Naive thymus-derived CD4-positive, alpha-beta T cell (primary cell): ENCODE results near the gene ATP12A. TPM values are rescaled to one million over a fixed set of nuclear protein-coding genes. Genes with fewer than 3 reads are reported as not detected.

Source experiments
- ATAC-seq: fragments of 150-1000 bp; cut with Tn5 transposase; 2 replicates; pipeline ENCODE4 v1.10.0; 2021; ENCODE audit warnings: mild to moderate bottlenecking, moderate library complexity
- CTCF ChIA-PET: fragments of 350-600 bp; sonication (Branson Sonifier 250); formaldehyde crosslinking; loops from one replicate; lab custom pipeline; 2021; ENCODE audit warnings: antibody characterized with exemption; lab: Charles Lee
- POLR2A ChIA-PET: fragments of 350-600 bp; sonication (Branson Sonifier 250); formaldehyde crosslinking; loops from one replicate; lab custom pipeline; 2021; ENCODE audit warnings: antibody characterized with exemption, inconsistent platforms; lab: Charles Lee
- DNase-seq, 9 donors: peaks; one replicate each; pipeline versions ENCODE4 v3.0.0 to v3.0.0-alpha.2; 2020 to 2022; ENCODE audit warnings: mixed read lengths in 1 of 9
- H3K27ac ChIP-seq: one replicate; pipeline ENCODE4 v1.7.0; 2013; ENCODE audit warnings: mild to moderate bottlenecking, low read depth, low read length, moderate library complexity
- H3K27me3 ChIP-seq, 2 donors: one replicate each; pipeline ENCODE4 v1.7.0; 2013; ENCODE audit warnings: low read length in 2 of 2, mild to moderate bottlenecking in 2 of 2, moderate library complexity in 2 of 2; ENCODE audit not compliant: control insufficient read depth in 2 of 2, insufficient read depth in 2 of 2
- H3K36me3 ChIP-seq, 3 experiments: 1 replicate in 2 of 3; 2 replicates in 1 of 3; pipeline ENCODE4 v1.7.0; 2013; ENCODE audit warnings: low read length in 3 of 3, mild to moderate bottlenecking in 3 of 3, moderate library complexity in 1 of 3; ENCODE audit not compliant: insufficient read depth in 3 of 3, control insufficient read depth in 2 of 3
- H3K4me1 ChIP-seq, 2 donors: one replicate each; pipeline ENCODE4 v1.7.0; 2013; ENCODE audit warnings: low read length in 2 of 2, mild to moderate bottlenecking in 2 of 2, moderate library complexity in 1 of 2; ENCODE audit not compliant: control insufficient read depth in 2 of 2, insufficient read depth in 2 of 2
- H3K4me3 ChIP-seq: 2 replicates; pipeline ENCODE4 v1.7.0; 2013; ENCODE audit warnings: mild to moderate bottlenecking, low read length
- H3K9me3 ChIP-seq, 3 experiments: 1 replicate in 2 of 3; 2 replicates in 1 of 3; pipeline ENCODE4 v1.7.0; 2013; ENCODE audit warnings: low read length in 3 of 3; ENCODE audit not compliant: control insufficient read depth in 2 of 3
- H3K27ac Mint-ChIP-seq, 9 donors: one replicate each; pipeline ENCODE4 v1.8.0; 2020 to 2022; ENCODE audit warnings: mixed read lengths in 9 of 9, mild to moderate bottlenecking in 8 of 9, moderate library complexity in 5 of 9, inconsistent platforms in 2 of 9
- H3K27me3 Mint-ChIP-seq, 5 donors: one replicate each; pipeline ENCODE4 v1.8.0; 2021 to 2022; ENCODE audit warnings: mixed read lengths in 5 of 5, mild to moderate bottlenecking in 1 of 5
- H3K36me3 Mint-ChIP-seq, 5 donors: one replicate each; pipeline ENCODE4 v1.8.0; 2020 to 2022; ENCODE audit warnings: mixed read lengths in 5 of 5, mild to moderate bottlenecking in 3 of 5, inconsistent platforms in 1 of 5
- H3K4me1 Mint-ChIP-seq, 7 donors: one replicate each; pipeline ENCODE4 v1.8.0; 2020 to 2022; ENCODE audit warnings: mixed read lengths in 7 of 7, mild to moderate bottlenecking in 3 of 7, inconsistent platforms in 1 of 7
- H3K4me3 Mint-ChIP-seq, 10 donors: one replicate each; pipeline ENCODE4 v1.8.0; 2020 to 2022; ENCODE audit warnings: mild to moderate bottlenecking in 10 of 10, mixed read lengths in 10 of 10, moderate library complexity in 6 of 10, inconsistent platforms in 2 of 10
- H3K9me3 Mint-ChIP-seq, 11 donors: one replicate each; pipeline ENCODE4 v1.8.0; 2020 to 2022; ENCODE audit warnings: mixed read lengths in 11 of 11, mild to moderate bottlenecking in 4 of 11, inconsistent platforms in 1 of 11, moderate library complexity in 1 of 11
- intact Hi-C, 2 donors: fragments of 100-400 bp; cut with micrococcal nuclease; formaldehyde crosslinking; loops; one replicate each; pipeline ENCODE4 v1.15.1; 2023
- polyA plus RNA-seq, 2 donors: library from polyadenylated mRNA; unstranded; fragments of 300-500 nt; fragmentation: Illumina TruSeq; gene quantifications; one replicate each; pipeline ENCODE4 v1.2.3, GENCODE V29; 2021
- total RNA-seq, 6 experiments: library from RNA in 5 of 6; stranded (reverse) in 5 of 6; gene quantifications; 1 replicate in 5 of 6; 2 replicates in 1 of 6; pipeline ENCODE4 v1.2.3 and lab custom pipeline; 2021 to 2026

The ATP12A gene
- total and polyA plus RNA-seq, 7 experiments from 2014 or later = 0.39 TPM; not detected in 6

GRCh38 chr13:24678151-24678550 lies 2.1 kb upstream of the ATP12A start:
- Histone ChIP-seq H3K36me3 (no peaks in the 10 kb centered on the region), H3K27ac (no peak overlapping the region), H3K9me3 (no peaks in the 10 kb centered on the region), H3K4me1 (peaks cover 0 to 6% of the 10 kb centered on the region in 2 donors), H3K27me3 (peaks cover 4 to 14% of the 10 kb centered on the region in 2 donors), H3K4me3 (no peak overlapping the region)
- Mint-ChIP-seq H3K27ac (no peak overlapping the region), H3K36me3 (no peaks in the 10 kb centered on the region), H3K27me3 (peaks cover 42 to 56% (median 44%) of the 10 kb centered on the region in 5 donors), H3K9me3 (peaks cover 0 to 1% (median 0%) of the 10 kb centered on the region in 11 donors), H3K4me1 (peaks cover 2 to 16% (median 5%) of the 10 kb centered on the region in 7 donors), H3K4me3 (no peak overlapping the region)
- ATAC-seq (no peak), DNase-seq (no peak)
- CTCF ChIA-PET = no interaction called here
- POLR2A ChIA-PET = interaction anchor here (0.6 kb wide), 1 partner anchor 67 kb away, joined by 7 read pairs; no protein-coding TSS in a partner anchor
- intact Hi-C loops = no loop called here

DNA sequence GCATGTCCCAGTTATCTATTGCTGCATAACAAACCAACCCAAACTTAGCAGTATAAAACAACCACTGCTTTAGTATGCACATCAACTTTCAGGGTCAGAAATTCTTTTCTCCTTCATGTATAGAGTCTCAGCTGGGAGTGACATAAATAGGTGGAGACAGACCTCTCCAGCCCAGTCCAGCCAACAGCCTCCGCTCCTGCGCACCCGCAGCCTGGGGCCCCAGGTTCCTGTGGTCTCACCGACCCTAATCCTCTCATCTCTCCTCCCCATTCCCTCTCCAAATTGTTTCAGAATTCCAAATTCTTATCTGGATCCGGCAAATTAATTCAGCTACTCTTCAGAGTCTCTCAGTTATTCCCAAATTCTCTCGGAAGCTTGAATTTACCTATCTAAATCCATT lies 522 bp upstream of the ATP12A start:
- H3K4me1 Mint-ChIP-seq = peaks cover 11 to 30% (median 19%) of the 10 kb centered on the region in 7 donors
- peaks cover 39 to 47% (median 42%) of the 10 kb centered on the region in 5 donors for H3K27me3 Mint-ChIP-seq
- intact Hi-C loops = loop anchor here in 1 of 2 donors (5.0 kb wide), 3 partner anchors 167 to 318 kb away; partner anchors contain the start of gene PARP4
- peak overlapping the region; percentile 16 to 72 (median 52) for H3K4me3 Mint-ChIP-seq
- H3K9me3 ChIP-seq = no peaks in the 10 kb centered on the region
- H3K27me3 ChIP-seq = peaks cover 4 to 14% of the 10 kb centered on the region in 2 donors
- H3K27ac ChIP-seq = no peak overlapping the region
- DNase-seq (no peak), ATAC-seq (no peak)
- ChIA-PET POLR2A (no interaction called here), CTCF (interaction anchor here (0.6 to 0.8 kb wide), 2 partner anchors 9 to 62 kb away, joined by 3 read pairs; no protein-coding TSS in a partner anchor)
- no peak overlapping the region for H3K27ac Mint-ChIP-seq
- no peaks in the 10 kb centered on the region for H3K36me3 ChIP-seq
- H3K4me3 ChIP-seq = no peak overlapping the region
- H3K36me3 Mint-ChIP-seq = no peaks in the 10 kb centered on the region
- peaks cover 0 to 1% (median 0%) of the 10 kb centered on the region in 11 donors for H3K9me3 Mint-ChIP-seq
- peaks cover 8 to 19% of the 10 kb centered on the region in 2 donors for H3K4me1 ChIP-seq

- H3K4me1 ChIP-seq = peaks cover 15 to 30% of the 10 kb centered on the region in 2 donors
- ChIA-PET CTCF (interaction anchor here (1.1 kb wide), 1 partner anchor 42 kb away, joined by 3 read pairs; no protein-coding TSS in a partner anchor), POLR2A (interaction anchor here (1.1 kb wide), 1 partner anchor 10 kb away, joined by 3 read pairs; no protein-coding TSS in a partner anchor)
- no peaks in the 10 kb centered on the region for H3K36me3 Mint-ChIP-seq
- peak overlapping the region in 7 of 10 donors; percentile 32 to 60 (median 45) for H3K4me3 Mint-ChIP-seq
- peaks cover 22 to 43% (median 30%) of the 10 kb centered on the region in 7 donors for H3K4me1 Mint-ChIP-seq
- DNase-seq (no peak), ATAC-seq (no peak)
- no peaks in the 10 kb centered on the region for H3K9me3 ChIP-seq
- H3K4me3 ChIP-seq = peak overlapping the region; percentile 31
- intact Hi-C loops = loop anchor here in 1 of 2 donors (5.0 kb wide), 3 partner anchors 169 to 316 kb away; partner anchors contain the start of gene PARP4
- H3K27me3 ChIP-seq = peaks cover 4 to 14% of the 10 kb centered on the region in 2 donors
- peaks cover 37 to 57% (median 43%) of the 10 kb centered on the region in 5 donors for H3K27me3 Mint-ChIP-seq
- no peaks in the 10 kb centered on the region for H3K36me3 ChIP-seq
- no peak overlapping the region for H3K27ac ChIP-seq
- peaks cover 0 to 1% (median 0%) of the 10 kb centered on the region in 11 donors for H3K9me3 Mint-ChIP-seq
- no peak overlapping the region for H3K27ac Mint-ChIP-seq
Observed at GRCh38 chr13:24680921-24681604, 855 bp downstream of the ATP12A start.

GRCh38 chr13:24681930-24682329 lies 1.7 kb downstream of the ATP12A start:
- H3K27me3 ChIP-seq = peaks cover 4 to 14% of the 10 kb centered on the region in 2 donors
- POLR2A ChIA-PET = interaction anchor here (1.1 kb wide), 1 partner anchor 9 kb away, joined by 3 read pairs; no protein-coding TSS in a partner anchor
- Mint-ChIP-seq H3K36me3 (no peaks in the 10 kb centered on the region), H3K27me3 (peaks cover 30 to 58% (median 43%) of the 10 kb centered on the region in 5 donors), H3K27ac (peak overlapping the region in 3 of 9 donors; percentile 2 to 72 (median 71)), H3K9me3 (peaks cover 0 to 1% (median 0%) of the 10 kb centered on the region in 11 donors), H3K4me1 (peaks cover 22 to 43% (median 30%) of the 10 kb centered on the region in 7 donors), H3K4me3 (peak overlapping the region in 6 of 10 donors; percentile 23 to 69 (median 32))
- no peaks in the 10 kb centered on the region for H3K9me3 ChIP-seq
- H3K4me1 ChIP-seq = peaks cover 15 to 30% of the 10 kb centered on the region in 2 donors
- DNase-seq = no peak
- no peaks in the 10 kb centered on the region for H3K36me3 ChIP-seq
- H3K4me3 ChIP-seq = no peak overlapping the region
- intact Hi-C loops = loop anchor here in 1 of 2 donors (5.0 kb wide), 3 partner anchors 170 to 315 kb away; partner anchors contain the start of gene PARP4
- CTCF ChIA-PET = interaction anchor here (1.1 kb wide), 1 partner anchor 41 kb away, joined by 3 read pairs; no protein-coding TSS in a partner anchor
- no peak for ATAC-seq
- no peak overlapping the region for H3K27ac ChIP-seq

GRCh38 chr13:24682353-24682752 lies 2.1 kb downstream of the ATP12A start:
- intact Hi-C loops = loop anchor here in 1 of 2 donors (5.0 kb wide), 3 partner anchors 170 to 315 kb away; partner anchors contain the start of gene PARP4
- H3K9me3 Mint-ChIP-seq = peaks cover 0 to 1% (median 0%) of the 10 kb centered on the region in 11 donors

GRCh38 chr13:24683351-24683750 lies 3.1 kb downstream of the ATP12A start:
- no peak for DNase-seq
- Mint-ChIP-seq H3K27ac (peak overlapping the region in 2 of 9 donors; percentile 55 to 64), H3K4me1 (peaks cover 22 to 43% (median 30%) of the 10 kb centered on the region in 7 donors), H3K9me3 (peaks cover 0 to 1% (median 0%) of the 10 kb centered on the region in 11 donors), H3K36me3 (no peaks in the 10 kb centered on the region), H3K27me3 (peaks cover 22 to 58% (median 34%) of the 10 kb centered on the region in 5 donors), H3K4me3 (peak overlapping the region in 3 of 10 donors; percentile 8 to 64 (median 42))
- Histone ChIP-seq H3K36me3 (no peaks in the 10 kb centered on the region), H3K27ac (no peak overlapping the region), H3K9me3 (no peaks in the 10 kb centered on the region), H3K4me3 (no peak overlapping the region), H3K4me1 (peaks cover 15 to 30% of the 10 kb centered on the region in 2 donors), H3K27me3 (peaks cover 4 to 11% of the 10 kb centered on the region in 2 donors)
- ChIA-PET POLR2A (interaction anchor here (0.9 kb wide), 1 partner anchor 10 kb away, joined by 3 read pairs; no protein-coding TSS in a partner anchor), CTCF (interaction anchor here (0.7 to 1.6 kb wide), 5 partner anchors 11 to 772 kb away, joined by 3 to 4 read pairs (median 3); no protein-coding TSS in a partner anchor)
- intact Hi-C loops = loop anchor here in 1 of 2 donors (5.0 kb wide), 3 partner anchors 171 to 314 kb away; partner anchors contain the start of gene PARP4
- no peak for ATAC-seq

More at GRCh38 chr13:24682353-24682752, 2.1 kb downstream of the ATP12A start:
- Mint-ChIP-seq H3K4me3 (peak overlapping the region in 1 of 10 donors; percentile 57), H3K27ac (peak overlapping the region in 2 of 9 donors; percentile 71 to 72), H3K27me3 (peaks cover 27 to 58% (median 40%) of the 10 kb centered on the region in 5 donors), H3K36me3 (no peaks in the 10 kb centered on the region), H3K4me1 (peaks cover 22 to 43% (median 30%) of the 10 kb centered on the region in 7 donors)
- H3K36me3 ChIP-seq = no peaks in the 10 kb centered on the region
- ATAC-seq (no peak), DNase-seq (no peak)
- no peak overlapping the region for H3K4me3 ChIP-seq
- H3K4me1 ChIP-seq = peaks cover 15 to 30% of the 10 kb centered on the region in 2 donors
- ChIA-PET CTCF (interaction anchor here (0.7 to 1.6 kb wide), 5 partner anchors 10 to 1338 kb away, joined by 3 to 4 read pairs (median 4); no protein-coding TSS in a partner anchor), POLR2A (no interaction called here)
- H3K27me3 ChIP-seq = peaks cover 4 to 14% of the 10 kb centered on the region in 2 donors
- H3K9me3 ChIP-seq = no peaks in the 10 kb centered on the region
- H3K27ac ChIP-seq = no peak overlapping the region
